Panc1 (cell line): ENCODE data around the gene LGALS16. TPM values are rescaled to one million over a fixed set of nuclear protein-coding genes. Genes with fewer than 3 reads are reported as not detected.

Experiments
- ATAC-seq: fragments of 200-7000 bp; cut with Tn5 transposase; 2 replicates; pipeline ENCODE4 v1.9.1; 2020; ENCODE audit warnings: mild to moderate bottlenecking, moderate library complexity
- BruUV-seq: library from RNA; stranded (reverse); fragments of 400-500 nt; replicated peaks from 2 replicates; lab custom pipeline; 2021; lab: Mats Ljungman, UMichigan
- CTCF ChIA-PET: fragments of 300-600 bp; sonication (Branson Sonifier 250); formaldehyde crosslinking; loops from one replicate; lab custom pipeline; 2022; ENCODE audit warnings: antibody characterized with exemption; lab: Charles Lee
- POLR2A ChIA-PET: fragments of 300-600 bp; sonication (Branson Sonifier 250); formaldehyde crosslinking; loops from one replicate; lab custom pipeline; 2022; ENCODE audit warnings: antibody characterized with exemption; lab: Charles Lee
- DNase-seq: peaks from one replicate; pipeline ENCODE4 v3.0.0-alpha.2; 2010; ENCODE audit warnings: low read depth, low spot score
- H3K27ac ChIP-seq: 2 replicates; pipeline ENCODE4 v1.5.1; 2011; ENCODE audit warnings: mild to moderate bottlenecking, low read length, inconsistent platforms
- H3K27me3 ChIP-seq: fragments of 200-500 bp; sonication (Bioruptor generic); 2 replicates; pipeline ENCODE4 v1.6.0; 2014; ENCODE audit warnings: low read length, inconsistent platforms; ENCODE audit not compliant: control insufficient read depth, insufficient read depth
- H3K36me3 ChIP-seq: fragments of 200-500 bp; sonication (Bioruptor generic); 2 replicates; pipeline ENCODE4 v1.5.1; 2014; ENCODE audit warnings: inconsistent platforms, mild to moderate bottlenecking, low read length, moderate library complexity; ENCODE audit not compliant: control insufficient read depth, insufficient read depth
- H3K4me1 ChIP-seq: 2 replicates; pipeline ENCODE4 v1.5.1; 2011; ENCODE audit warnings: inconsistent platforms, mild to moderate bottlenecking, low read length, moderate library complexity; ENCODE audit not compliant: control insufficient read depth, insufficient read depth
- H3K4me3 ChIP-seq, 2 experiments: 2 replicates each; pipeline ENCODE4 v1.5.1; 2011 to 2012; ENCODE audit warnings: low read depth in 2 of 2, low read length in 2 of 2, mild to moderate bottlenecking in 2 of 2, inconsistent platforms in 1 of 2, moderate library complexity in 1 of 2
- H3K9me3 ChIP-seq: fragments of 200-500 bp; sonication (Bioruptor generic); 2 replicates; pipeline ENCODE4 v1.5.1; 2014; ENCODE audit warnings: low read depth, mild to moderate bottlenecking, inconsistent platforms, low read length, moderate library complexity; ENCODE audit not compliant: control insufficient read depth, insufficient read depth
- POLR2AphosphoS5 ChIP-seq: IDR thresholded peaks from 2 replicates; pipeline ENCODE4 v1.6.1; 2012; ENCODE audit warnings: mild to moderate bottlenecking, low read depth, low read length, moderate library complexity
- SIN3A ChIP-seq: IDR thresholded peaks from 2 replicates; pipeline ENCODE4 v1.6.1; 2012; ENCODE audit warnings: low read depth, mild to moderate bottlenecking, low read length, moderate library complexity, borderline replicate concordance; ENCODE audit not compliant: insufficient read depth
- TCF7L2 ChIP-seq: IDR thresholded peaks from 2 replicates; pipeline ENCODE4 v1.6.1; 2011; ENCODE audit warnings: mild to moderate bottlenecking, low read depth, low read length, inconsistent platforms
- in situ Hi-C: cut with HindIII; loops from 2 replicates; pipeline ENCODE4 v1.10.0; 2016; ENCODE audit warnings: low sequenced_read_pairs, low pct_unique_long_range_greater_than_20kb
- intact Hi-C: fragments of 100-400 bp; cut with micrococcal nuclease; formaldehyde crosslinking; loops from one replicate; pipeline ENCODE4 v1.10.0; 2022; ENCODE audit not compliant: unreplicated experiment
- total RNA-seq: library from RNA; stranded (reverse); gene quantifications from one replicate; pipeline ENCODE4 v1.2.1, GENCODE V29; 2021; ENCODE audit not compliant: unreplicated experiment
- TF ChIP-seq, protein P1 (sequence below): fragments of 450-650 bp; IDR thresholded peaks from 2 replicates; pipeline ENCODE4 v1.5.1; 2017; ENCODE audit warnings: mild to moderate bottlenecking
- TF ChIP-seq, protein P2 (sequence below), 2 experiments: IDR thresholded peaks; 2 replicates each; pipeline ENCODE4 v1.6.1; 2011 to 2012; ENCODE audit warnings: low read depth in 2 of 2, control low read depth in 1 of 2, low read length in 1 of 2, mild to moderate bottlenecking in 1 of 2, moderate library complexity in 1 of 2; ENCODE audit not compliant: insufficient read depth in 1 of 2

LGALS16 gene
- total RNA-seq, 1 experiment from 2014 or later = not detected

DNA sequence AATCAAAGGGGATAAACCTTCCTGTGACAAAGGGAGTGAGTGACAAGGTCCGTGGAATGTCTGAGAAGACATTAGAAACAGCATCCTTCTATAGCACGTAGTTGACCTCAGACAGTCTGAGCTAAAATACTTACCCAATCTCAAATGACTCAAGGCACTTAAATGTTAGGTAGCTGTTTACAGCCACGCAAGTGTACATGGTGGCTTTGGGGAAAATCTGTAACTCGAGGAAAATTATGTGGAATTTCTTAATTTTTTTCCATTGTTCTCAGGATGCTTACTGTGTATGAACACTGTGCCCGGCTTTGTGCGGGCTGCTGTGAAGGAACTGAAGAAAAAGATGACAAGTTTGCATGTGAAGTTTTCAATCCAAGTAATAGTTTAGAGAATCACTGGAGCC, 48.2 kb upstream of the LGALS16 start:
- Histone ChIP-seq H3K9me3 (no peaks in the 10 kb centered on the region), H3K4me1 (no peaks in the 10 kb centered on the region), H3K27me3 (peaks cover 85% of the 10 kb centered on the region), H3K36me3 (no peaks in the 10 kb centered on the region), H3K4me3 (no peak overlapping the region), H3K27ac (no peak overlapping the region)
- 0 out of 2 replicates have a peak, but pooled peaks have one; percentile 4 for ATAC-seq
- CTCF ChIA-PET = no interaction called here
- DNase-seq = no peak
- BruUV-seq = no TSS peak
- intact Hi-C loops = no loop called here
- in situ Hi-C loops = no loop called here
- POLR2A ChIA-PET = no interaction called here
- no peak for TF ChIP-seq POLR2AphosphoS5
- TF ChIP-seq, protein P1, sequence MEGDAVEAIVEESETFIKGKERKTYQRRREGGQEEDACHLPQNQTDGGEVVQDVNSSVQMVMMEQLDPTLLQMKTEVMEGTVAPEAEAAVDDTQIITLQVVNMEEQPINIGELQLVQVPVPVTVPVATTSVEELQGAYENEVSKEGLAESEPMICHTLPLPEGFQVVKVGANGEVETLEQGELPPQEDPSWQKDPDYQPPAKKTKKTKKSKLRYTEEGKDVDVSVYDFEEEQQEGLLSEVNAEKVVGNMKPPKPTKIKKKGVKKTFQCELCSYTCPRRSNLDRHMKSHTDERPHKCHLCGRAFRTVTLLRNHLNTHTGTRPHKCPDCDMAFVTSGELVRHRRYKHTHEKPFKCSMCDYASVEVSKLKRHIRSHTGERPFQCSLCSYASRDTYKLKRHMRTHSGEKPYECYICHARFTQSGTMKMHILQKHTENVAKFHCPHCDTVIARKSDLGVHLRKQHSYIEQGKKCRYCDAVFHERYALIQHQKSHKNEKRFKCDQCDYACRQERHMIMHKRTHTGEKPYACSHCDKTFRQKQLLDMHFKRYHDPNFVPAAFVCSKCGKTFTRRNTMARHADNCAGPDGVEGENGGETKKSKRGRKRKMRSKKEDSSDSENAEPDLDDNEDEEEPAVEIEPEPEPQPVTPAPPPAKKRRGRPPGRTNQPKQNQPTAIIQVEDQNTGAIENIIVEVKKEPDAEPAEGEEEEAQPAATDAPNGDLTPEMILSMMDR = peak; percentile 36; the same call in 1 of the 2 replicates
- TF ChIP-seq, protein P2, sequence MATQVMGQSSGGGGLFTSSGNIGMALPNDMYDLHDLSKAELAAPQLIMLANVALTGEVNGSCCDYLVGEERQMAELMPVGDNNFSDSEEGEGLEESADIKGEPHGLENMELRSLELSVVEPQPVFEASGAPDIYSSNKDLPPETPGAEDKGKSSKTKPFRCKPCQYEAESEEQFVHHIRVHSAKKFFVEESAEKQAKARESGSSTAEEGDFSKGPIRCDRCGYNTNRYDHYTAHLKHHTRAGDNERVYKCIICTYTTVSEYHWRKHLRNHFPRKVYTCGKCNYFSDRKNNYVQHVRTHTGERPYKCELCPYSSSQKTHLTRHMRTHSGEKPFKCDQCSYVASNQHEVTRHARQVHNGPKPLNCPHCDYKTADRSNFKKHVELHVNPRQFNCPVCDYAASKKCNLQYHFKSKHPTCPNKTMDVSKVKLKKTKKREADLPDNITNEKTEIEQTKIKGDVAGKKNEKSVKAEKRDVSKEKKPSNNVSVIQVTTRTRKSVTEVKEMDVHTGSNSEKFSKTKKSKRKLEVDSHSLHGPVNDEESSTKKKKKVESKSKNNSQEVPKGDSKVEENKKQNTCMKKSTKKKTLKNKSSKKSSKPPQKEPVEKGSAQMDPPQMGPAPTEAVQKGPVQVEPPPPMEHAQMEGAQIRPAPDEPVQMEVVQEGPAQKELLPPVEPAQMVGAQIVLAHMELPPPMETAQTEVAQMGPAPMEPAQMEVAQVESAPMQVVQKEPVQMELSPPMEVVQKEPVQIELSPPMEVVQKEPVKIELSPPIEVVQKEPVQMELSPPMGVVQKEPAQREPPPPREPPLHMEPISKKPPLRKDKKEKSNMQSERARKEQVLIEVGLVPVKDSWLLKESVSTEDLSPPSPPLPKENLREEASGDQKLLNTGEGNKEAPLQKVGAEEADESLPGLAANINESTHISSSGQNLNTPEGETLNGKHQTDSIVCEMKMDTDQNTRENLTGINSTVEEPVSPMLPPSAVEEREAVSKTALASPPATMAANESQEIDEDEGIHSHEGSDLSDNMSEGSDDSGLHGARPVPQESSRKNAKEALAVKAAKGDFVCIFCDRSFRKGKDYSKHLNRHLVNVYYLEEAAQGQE (IDR thresholded peaks at IDR 0.05; ENCODE audit: insufficient read depth in 1 of 2, low read depth in 2 of 2, low read length in 1 of 2) = no peak
- TF ChIP-seq TCF7L2 = no peak

DNA sequence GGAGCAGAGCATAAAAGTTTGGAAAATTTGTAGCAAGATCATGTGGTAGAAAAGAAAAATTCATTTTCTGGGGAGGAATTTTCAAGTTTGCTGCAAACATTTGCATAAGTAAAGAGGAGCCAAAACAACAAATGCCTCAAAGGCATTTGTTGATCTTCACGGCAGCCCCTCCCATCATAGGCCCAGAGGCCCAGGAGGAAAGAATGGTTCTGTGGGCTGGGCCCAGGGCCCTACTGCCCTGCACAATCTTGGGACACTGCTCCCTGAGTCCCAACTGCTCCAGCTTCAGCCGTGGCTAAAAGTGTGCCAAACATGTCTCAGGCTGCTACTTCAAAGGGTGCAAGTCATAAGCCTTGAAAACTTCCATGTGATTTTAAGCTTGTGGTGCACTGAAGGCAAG, 42.1 kb upstream of the LGALS16 start:
- H3K4me3 ChIP-seq = no peak overlapping the region
- no peak for ATAC-seq
- H3K4me1 ChIP-seq = no peaks in the 10 kb centered on the region
- intact Hi-C loops (no loop called here), in situ Hi-C loops (no loop called here)
- H3K36me3 ChIP-seq = no peaks in the 10 kb centered on the region
- BruUV-seq = no TSS peak
- H3K27me3 ChIP-seq = peaks cover 48% of the 10 kb centered on the region
- CTCF ChIA-PET = no interaction called here
- TF ChIP-seq, protein P2 (IDR thresholded peaks at IDR 0.05; ENCODE audit: insufficient read depth in 1 of 2, low read depth in 2 of 2, low read length in 1 of 2) = no peak
- no peak for TF ChIP-seq TCF7L2
- TF ChIP-seq POLR2AphosphoS5 = no peak
- TF ChIP-seq, protein P1 = no peak
- TF ChIP-seq SIN3A = no peak
- no peak for DNase-seq
- H3K9me3 ChIP-seq = peaks cover 9% of the 10 kb centered on the region; the same call in 1 of the 2 replicates
- no peak overlapping the region for H3K27ac ChIP-seq
- POLR2A ChIA-PET = no interaction called here
